OCI-LY3 (cell line): ENCODE measurements around the gene ANKRD44.

Experiments used
- CTCF ChIP-seq: fragments of 200-600, 300-600 bp; sonication (generic); IDR thresholded peaks from 2 replicates; pipeline ENCODE4 v1.5.1; 2014; ENCODE audit warnings: antibody characterized with exemption, low read length, low read depth
- EZH2phosphoT487 ChIP-seq: fragments of 200-600 bp; shearing (Covaris generic); IDR thresholded peaks from 2 replicates; pipeline ENCODE4 v1.6.1; 2018; ENCODE audit warnings: antibody characterized with exemption, mixed run types, low read depth

- TF ChIP-seq CTCF (no peak), EZH2phosphoT487 (no peak)
Measured at GRCh38 chr2:197236159-197236558, 74.4 kb downstream of the ANKRD44 start.
